NB4 (cell line): ENCODE results near the gene POLR2C.

Source experiments
- DNase-seq: peaks from one replicate; pipeline ENCODE4 v3.0.0; 2010; ENCODE audit warnings: low read depth
- H3K4me3 ChIP-seq: one replicate; pipeline ENCODE4 v1.5.1; 2011; ENCODE audit warnings: mild to moderate bottlenecking, low read depth, low read length, moderate library complexity
- CTCF ChIP-seq: IDR thresholded peaks from one replicate; pipeline ENCODE4 v1.5.1; 2012; ENCODE audit warnings: low read depth, low read length
- MAX ChIP-seq: IDR thresholded peaks from 2 replicates; pipeline ENCODE4 v1.6.1; 2011; ENCODE audit warnings: low read depth, low read length
- MYC ChIP-seq: IDR thresholded peaks from 2 replicates; pipeline ENCODE4 v1.6.1; 2011; ENCODE audit warnings: low read depth, low read length
- POLR2A ChIP-seq: IDR thresholded peaks from 2 replicates; pipeline ENCODE4 v1.6.1; 2011; ENCODE audit warnings: mild to moderate bottlenecking; ENCODE audit not compliant: insufficient read length; ENCODE audit errors: extremely low read depth

POLR2C gene

GRCh38 chr16:57471852-57472664 lies 9.6 kb downstream of the POLR2C start:
- H3K4me3 ChIP-seq = no peak overlapping the region
- no peak for DNase-seq
- TF ChIP-seq POLR2A (no peak), MYC (no peak), CTCF (no peak), MAX (no peak)

- DNase-seq = no peak
- TF ChIP-seq CTCF = no peak
- TF ChIP-seq POLR2A = no peak
- TF ChIP-seq MYC = no peak
- no peak for TF ChIP-seq MAX
- no peak overlapping the region for H3K4me3 ChIP-seq
Observed at GRCh38 chr16:57472665-57473060, 10.2 kb downstream of the POLR2C start.

- no peak overlapping the region for H3K4me3 ChIP-seq
- TF ChIP-seq MYC (no peak), POLR2A (no peak)
- DNase-seq = no peak
Observed at GRCh38 chr16:57473176-57473840, 10.8 kb downstream of the POLR2C start.

- no peak overlapping the region for H3K4me3 ChIP-seq
- TF ChIP-seq MYC (no peak), CTCF (no peak), POLR2A (no peak), MAX (no peak)
- DNase-seq = no peak
Observed at GRCh38 chr16:57473906-57474305, 11.4 kb downstream of the POLR2C start.

GRCh38 chr16:57474671-57475661 lies 12.5 kb downstream of the POLR2C start:
- H3K4me3 ChIP-seq = no peak overlapping the region
- TF ChIP-seq CTCF = no peak
- no peak for TF ChIP-seq MAX
- no peak for DNase-seq
